A549 treated with DMSO at 1 μM for 4 hours (cell line): Measurements from ENCODE around the gene DIDO1. TPM values are rescaled to one million over a fixed set of nuclear protein-coding genes. Genes with fewer than 3 reads are reported as not detected.

Experiments
- total RNA-seq: library from RNA; stranded (reverse); fragments of 200-300 nt; extraction: Qiagen RNA extraction; gene quantifications from 5 replicates; pipeline ENCODE4 v1.2.3, GENCODE V29; 2022; ENCODE audit warnings: low read depth

The DIDO1 gene
- 24.0 to 26.1 TPM (median 25.8 TPM) in 5 replicates for total RNA-seq

GRCh38 chr20:62926229-62927127 lies at the start of gene DIDO1:
Gene DIDO1 (minus strand): TSS chr20:62926505.

GRCh38 chr20:62952373-62952967 lies 26.2 kb upstream of the DIDO1 start, which contains the start of gene SLC17A9:
Gene SLC17A9 (plus strand): TSS chr20:62952709. CDS start chr20:62952831, 122 bp downstream.

GRCh38 chr20:62938105-62938888 lies 12.0 kb upstream of the DIDO1 start, which contains the start of gene GID8:
Gene GID8 (plus strand): TSS chr20:62938147. CDS start chr20:62941503, 3,356 bp downstream.

GRCh38 chr20:62861726-62862336 lies 64.5 kb downstream of the DIDO1 start, which contains the start of gene TCFL5:
Gene TCFL5 (minus strand): TSS chr20:62861822. CDS start chr20:62861670, 152 bp downstream.

Other genes with a start within 250 kb of the DIDO1 start
- 0.10 to 0.33 TPM (median 0.20 TPM) in 5 replicates for gene NTSR1, start 217.7 kb downstream of the DIDO1 start, total RNA-seq
- gene MRGBP, start 130.0 kb downstream of the DIDO1 start, total RNA-seq = 20.8 to 27.2 TPM (median 25.5 TPM) in 5 replicates
- 41.0 to 50.0 TPM (median 45.5 TPM) in 5 replicates for gene OGFR, start 121.7 kb downstream of the DIDO1 start, total RNA-seq
- 0.30 to 0.65 TPM (median 0.36 TPM) in 5 replicates for gene COL9A3, start 109.5 kb downstream of the DIDO1 start, total RNA-seq
- 3.8 to 5.8 TPM (median 4.6 TPM) in 5 replicates for gene TCFL5, start 64.7 kb downstream of the DIDO1 start, total RNA-seq
- 21.8 to 23.7 TPM (median 23.3 TPM) in 5 replicates for gene GID8, start 11.6 kb upstream of the DIDO1 start, total RNA-seq
- gene SLC17A9, start 26.2 kb upstream of the DIDO1 start, total RNA-seq = 0.02 to 0.19 TPM (median 0.09 TPM) in 3 of 5 replicates, not detected in the others
- gene BHLHE23, start 80.5 kb upstream of the DIDO1 start, total RNA-seq = not detected in 5 replicates